GM13977 (cell line): ENCODE results near the gene JAM3.

ENCODE experiments used
- DNase-seq: peaks from one replicate; pipeline ENCODE4 v3.0.0; 2012; ENCODE audit warnings: low spot score
- in situ Hi-C: fragments of 300-500 bp; cut with MboI; formaldehyde crosslinking; loops from one replicate; pipeline ENCODE4 v1.12.0; 2022; ENCODE audit warnings: low sequenced_read_pairs, low pct_unique_long_range_greater_than_20kb, mixed read lengths, inconsistent platforms; ENCODE audit not compliant: unreplicated experiment
- TF ChIP-seq, protein P1 (sequence below): IDR thresholded peaks from 2 replicates; pipeline ENCODE4 v1.5.1; 2012; ENCODE audit warnings: mild to moderate bottlenecking, control low read depth; ENCODE audit not compliant: insufficient read depth; ENCODE audit errors: extremely low read depth, missing control alignments

The JAM3 gene

GRCh38 chr11:134069426-134070341 lies 812 bp downstream of the JAM3 start:
- TF ChIP-seq, protein P1, sequence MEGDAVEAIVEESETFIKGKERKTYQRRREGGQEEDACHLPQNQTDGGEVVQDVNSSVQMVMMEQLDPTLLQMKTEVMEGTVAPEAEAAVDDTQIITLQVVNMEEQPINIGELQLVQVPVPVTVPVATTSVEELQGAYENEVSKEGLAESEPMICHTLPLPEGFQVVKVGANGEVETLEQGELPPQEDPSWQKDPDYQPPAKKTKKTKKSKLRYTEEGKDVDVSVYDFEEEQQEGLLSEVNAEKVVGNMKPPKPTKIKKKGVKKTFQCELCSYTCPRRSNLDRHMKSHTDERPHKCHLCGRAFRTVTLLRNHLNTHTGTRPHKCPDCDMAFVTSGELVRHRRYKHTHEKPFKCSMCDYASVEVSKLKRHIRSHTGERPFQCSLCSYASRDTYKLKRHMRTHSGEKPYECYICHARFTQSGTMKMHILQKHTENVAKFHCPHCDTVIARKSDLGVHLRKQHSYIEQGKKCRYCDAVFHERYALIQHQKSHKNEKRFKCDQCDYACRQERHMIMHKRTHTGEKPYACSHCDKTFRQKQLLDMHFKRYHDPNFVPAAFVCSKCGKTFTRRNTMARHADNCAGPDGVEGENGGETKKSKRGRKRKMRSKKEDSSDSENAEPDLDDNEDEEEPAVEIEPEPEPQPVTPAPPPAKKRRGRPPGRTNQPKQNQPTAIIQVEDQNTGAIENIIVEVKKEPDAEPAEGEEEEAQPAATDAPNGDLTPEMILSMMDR = no peak
- in situ Hi-C loops = no loop called here
- DNase-seq = no peak

GRCh38 chr11:134070342-134070845 lies 1.5 kb downstream of the JAM3 start:
- in situ Hi-C loops = no loop called here
- DNase-seq = no peak
- TF ChIP-seq, protein P1 = no peak

GRCh38 chr11:134071306-134071705 lies 2.4 kb downstream of the JAM3 start:
- TF ChIP-seq, protein P1 = no peak
- in situ Hi-C loops = no loop called here
- DNase-seq = no peak

- TF ChIP-seq, protein P1 = no peak
- no peak for DNase-seq
- in situ Hi-C loops = no loop called here
Observed at GRCh38 chr11:134071766-134072402, 3.0 kb downstream of the JAM3 start.

GRCh38 chr11:134072844-134073243 lies 4.0 kb downstream of the JAM3 start:
- DNase-seq = no peak
- TF ChIP-seq, protein P1 = no peak
- in situ Hi-C loops = no loop called here

- no peak for DNase-seq
- in situ Hi-C loops = no loop called here
- TF ChIP-seq, protein P1 = no peak
Observed at GRCh38 chr11:134074346-134074745, 5.5 kb downstream of the JAM3 start.
